Fibroblast of villous mesenchyme (primary cell): ENCODE data around the gene GGT6. TPM values are rescaled to one million over a fixed set of nuclear protein-coding genes. Genes with fewer than 3 reads are reported as not detected.

Source experiments
- DNase-seq: peaks from one replicate; pipeline ENCODE4 v3.0.0-alpha.2; 2010; ENCODE audit warnings: low read depth
- H3K4me3 ChIP-seq: 2 replicates; pipeline ENCODE4 v1.5.1; 2011; ENCODE audit warnings: low read depth, mild to moderate bottlenecking, low read length
- CTCF ChIP-seq: IDR thresholded peaks from 2 replicates; pipeline ENCODE4 v1.5.1; 2012; ENCODE audit warnings: low read depth, mild to moderate bottlenecking, low read length; ENCODE audit not compliant: insufficient read depth
- total RNA-seq: library from RNA; depleted of rRNA; stranded (reverse); fragments of >200 nt; gene quantifications from 2 replicates; pipeline ENCODE4 v1.2.3, GENCODE V29; 2012

GGT6 gene
- total RNA-seq, 1 donor, result not detected

- no peak for TF ChIP-seq CTCF
- DNase-seq, result no peak
- H3K4me3 ChIP-seq, result no peak overlapping the region
Observed at GRCh38 chr17:4576161-4576558, 15.8 kb upstream of the GGT6 start.

- no peak overlapping the region for H3K4me3 ChIP-seq
- no peak for TF ChIP-seq CTCF
- DNase-seq, result no peak
Observed at GRCh38 chr17:4574448-4575045, 14.2 kb upstream of the GGT6 start.

GRCh38 chr17:4573669-4574068 lies 13.3 kb upstream of the GGT6 start:
- TF ChIP-seq CTCF, result no peak
- no peak overlapping the region for H3K4me3 ChIP-seq
- DNase-seq, result no peak

GRCh38 chr17:4573115-4573514 lies 12.7 kb upstream of the GGT6 start:
- no peak overlapping the region for H3K4me3 ChIP-seq
- no peak for DNase-seq
- no peak for TF ChIP-seq CTCF

GRCh38 chr17:4572131-4572530 lies 11.8 kb upstream of the GGT6 start:
- TF ChIP-seq CTCF, result no peak
- H3K4me3 ChIP-seq, result no peak overlapping the region
- DNase-seq, result no peak

GRCh38 chr17:4569591-4569990 lies 9.2 kb upstream of the GGT6 start:
- no peak for TF ChIP-seq CTCF

GRCh38 chr17:4566785-4567184 lies 6.4 kb upstream of the GGT6 start:
- TF ChIP-seq CTCF, result peak; percentile 82
- DNase-seq, result peak; percentile 51
- H3K4me3 ChIP-seq, result no peak overlapping the region

More at GRCh38 chr17:4569591-4569990, 9.2 kb upstream of the GGT6 start:
- no peak overlapping the region for H3K4me3 ChIP-seq
- DNase-seq, result no peak
